ENCODE results near the gene ANO10. TPM values are rescaled to one million over a fixed set of nuclear protein-coding genes. Genes with fewer than 3 reads are reported as not detected.

Gene ANO10
- total and polyA plus RNA-seq, 7 donors, result 9.0 to 30.5 (median 16.8) TPM

Small RNA genes within 50 kb of the gene (small RNA-seq; reads per million reads assigned to genes)
- gene RF00019, result 0 reads per million in 3 donors

Other genes starting within 250 kb of the ANO10 start
- 10 to 100 TPM; 11.1 to 24.7 (median 22.3) TPM for gene ABHD5, start 68.9 kb upstream of the ANO10 start, total RNA-seq
- 10 to 100 TPM; 16.9 to 48.3 (median 22.2) TPM for gene ABHD5, start 68.9 kb upstream of the ANO10 start, polyA plus RNA-seq